WI38 (cell line): ENCODE results near the gene MZT2A.
A peak's percentile ranks its signal among the peaks of the same experiment; 100 is the strongest.
"Not testable (repeated sequence)": the region's sequence is repeated elsewhere in the genome, so short reads cannot be mapped to it uniquely, and the experiment has no call there.

ENCODE experiments used
- H3K4me3 ChIP-seq: 2 replicates; pipeline ENCODE4 v1.5.1; 2011; ENCODE audit warnings: low read depth, mild to moderate bottlenecking, control low read depth, low read length
- CTCF ChIP-seq: IDR thresholded peaks from 2 replicates; pipeline ENCODE4 v1.5.1; 2012; ENCODE audit warnings: low read depth, mild to moderate bottlenecking, control low read depth, low read length

Gene MZT2A

DNA sequence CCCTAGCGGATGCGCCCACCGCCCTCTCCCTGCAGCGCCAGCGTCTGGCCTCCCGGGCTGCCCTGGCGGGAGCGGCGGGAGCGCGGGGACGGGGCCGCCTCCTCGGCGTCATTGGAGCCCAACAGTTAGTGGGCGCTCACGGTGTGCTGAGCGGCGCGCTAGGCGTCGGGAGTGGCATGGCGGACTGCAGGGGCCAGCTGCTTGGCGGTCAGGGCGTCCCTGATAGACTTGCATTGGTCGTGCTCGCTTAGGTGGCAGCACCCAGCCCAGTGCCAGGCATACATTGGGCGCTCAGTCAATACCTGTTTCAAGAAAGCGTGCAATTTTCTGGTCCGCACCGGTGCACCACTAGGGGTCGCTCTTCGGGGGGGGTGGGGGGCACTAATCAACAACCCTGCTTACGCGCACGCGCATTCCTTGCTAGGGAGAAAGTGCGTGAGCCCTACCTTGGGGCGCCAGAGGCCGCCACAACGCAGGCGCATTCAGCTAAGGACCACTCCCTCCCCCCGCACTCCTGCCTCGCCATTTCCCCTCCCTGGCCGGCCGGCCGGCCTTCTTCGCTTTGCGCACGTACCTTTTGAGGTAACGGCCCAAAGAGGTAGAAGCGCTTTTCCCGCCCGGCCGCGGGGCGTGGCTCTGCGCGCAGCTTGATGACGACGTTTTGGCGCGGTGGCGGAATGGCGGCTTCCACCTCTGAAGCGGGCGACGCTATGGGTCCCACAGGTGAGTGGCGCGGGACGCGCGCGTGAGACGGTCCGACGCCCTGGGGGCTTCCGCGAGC lies 411 bp upstream of the MZT2A start:
- peak overlapping the region; percentile 94 for H3K4me3 ChIP-seq
- peak; percentile 77 for TF ChIP-seq CTCF

DNA sequence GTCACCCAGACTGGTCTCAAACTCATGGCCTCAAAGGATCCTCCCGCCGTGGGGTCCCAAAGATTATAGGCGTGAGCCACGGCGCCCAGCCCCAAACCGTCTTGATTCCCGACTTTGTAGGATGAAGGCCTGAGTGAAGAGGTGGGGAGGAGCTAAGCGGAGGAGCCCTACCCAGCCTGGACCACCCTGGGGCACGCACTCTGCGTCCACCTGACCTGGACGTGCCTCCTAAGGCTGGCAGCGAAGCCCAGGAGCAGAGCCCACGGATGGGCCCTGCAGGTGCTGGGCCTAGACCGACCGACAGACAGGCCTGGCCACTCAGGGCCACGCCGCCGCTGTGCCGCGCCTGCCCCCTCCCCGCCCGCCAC lies 744 bp downstream of the MZT2A start:
- peak overlapping the region; percentile 52 for H3K4me3 ChIP-seq

GRCh38 chr2:131490616-131491468 lies 1.4 kb downstream of the MZT2A start:
- peak overlapping the region; percentile 52 for H3K4me3 ChIP-seq

DNA sequence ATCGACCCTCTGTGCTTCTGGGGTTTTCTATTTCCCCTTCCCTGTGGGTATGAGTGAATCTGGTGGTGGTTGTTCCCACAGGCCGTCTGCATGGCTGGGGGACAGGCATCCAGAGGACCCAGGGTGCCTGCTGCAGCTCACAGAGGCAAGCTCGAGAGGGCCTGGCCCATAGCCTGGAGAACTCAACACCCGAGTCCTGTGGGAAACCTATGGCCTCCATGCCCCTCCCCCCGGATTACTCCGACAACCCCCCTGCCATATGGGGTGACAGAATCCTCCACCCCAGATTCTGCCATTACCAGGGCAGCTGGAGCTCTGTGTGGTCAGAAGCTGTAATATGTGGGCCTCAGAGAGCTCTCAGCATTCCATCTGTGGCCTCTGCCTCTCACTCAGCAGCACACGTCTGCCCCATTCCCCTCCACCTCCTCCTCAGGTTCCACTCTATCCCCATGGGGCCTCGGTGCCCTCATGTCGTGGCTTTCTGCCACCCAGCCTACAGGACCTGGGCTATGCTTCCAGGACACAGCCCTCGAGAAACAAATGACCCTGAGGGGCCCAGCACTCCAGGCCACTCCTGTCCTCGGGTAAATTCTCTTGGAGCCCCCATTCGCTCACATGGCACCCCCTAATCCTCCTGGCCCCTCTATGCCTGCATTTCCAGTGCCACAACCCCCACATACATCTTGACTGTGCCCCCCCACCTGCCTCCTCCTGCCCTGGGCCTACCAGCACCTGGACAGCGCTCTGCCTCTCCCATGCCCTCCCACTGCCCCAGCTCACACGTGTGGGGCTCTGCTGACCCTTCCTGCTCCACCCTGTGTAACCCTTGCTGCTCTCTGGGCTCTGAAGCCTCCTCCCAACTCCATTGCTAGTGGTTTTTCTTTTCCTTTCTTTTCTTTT lies 3.6 kb downstream of the MZT2A start:
- H3K4me3 ChIP-seq = no peak overlapping the region
- TF ChIP-seq CTCF = no peak

GRCh38 chr2:131486201-131486902 lies 5.8 kb downstream of the MZT2A start:
- not testable (repeated sequence) for H3K4me3 ChIP-seq

- H3K4me3 ChIP-seq = not testable (repeated sequence)
Observed at GRCh38 chr2:131484906-131485460, 7.2 kb downstream of the MZT2A start.

- not testable (repeated sequence) for H3K4me3 ChIP-seq
Observed at GRCh38 chr2:131483981-131484820, 8.0 kb downstream of the MZT2A start.

GRCh38 chr2:131482506-131483155 lies 9.6 kb downstream of the MZT2A start:
- not testable (repeated sequence) for H3K4me3 ChIP-seq

DNA sequence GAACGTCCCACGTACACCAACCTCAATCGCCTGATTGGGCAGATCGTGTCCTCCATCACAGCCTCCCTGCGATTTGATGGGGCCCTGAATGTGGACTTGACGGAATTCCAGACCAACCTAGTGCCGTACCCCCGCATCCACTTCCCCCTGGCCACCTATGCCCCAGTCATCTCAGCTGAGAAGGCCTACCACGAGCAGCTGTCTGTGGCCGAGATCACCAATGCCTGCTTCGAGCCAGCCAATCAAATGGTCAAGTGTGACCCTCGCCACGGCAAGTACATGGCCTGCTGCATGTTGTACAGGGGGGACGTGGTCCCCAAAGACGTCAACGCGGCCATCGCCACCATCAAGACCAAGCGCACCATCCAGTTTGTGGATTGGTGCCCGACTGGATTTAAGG lies 11.8 kb downstream of the MZT2A start:
- not testable (repeated sequence) for H3K4me3 ChIP-seq

GRCh38 chr2:131478850-131479461 lies 13.2 kb downstream of the MZT2A start:
- not testable (repeated sequence) for H3K4me3 ChIP-seq

DNA sequence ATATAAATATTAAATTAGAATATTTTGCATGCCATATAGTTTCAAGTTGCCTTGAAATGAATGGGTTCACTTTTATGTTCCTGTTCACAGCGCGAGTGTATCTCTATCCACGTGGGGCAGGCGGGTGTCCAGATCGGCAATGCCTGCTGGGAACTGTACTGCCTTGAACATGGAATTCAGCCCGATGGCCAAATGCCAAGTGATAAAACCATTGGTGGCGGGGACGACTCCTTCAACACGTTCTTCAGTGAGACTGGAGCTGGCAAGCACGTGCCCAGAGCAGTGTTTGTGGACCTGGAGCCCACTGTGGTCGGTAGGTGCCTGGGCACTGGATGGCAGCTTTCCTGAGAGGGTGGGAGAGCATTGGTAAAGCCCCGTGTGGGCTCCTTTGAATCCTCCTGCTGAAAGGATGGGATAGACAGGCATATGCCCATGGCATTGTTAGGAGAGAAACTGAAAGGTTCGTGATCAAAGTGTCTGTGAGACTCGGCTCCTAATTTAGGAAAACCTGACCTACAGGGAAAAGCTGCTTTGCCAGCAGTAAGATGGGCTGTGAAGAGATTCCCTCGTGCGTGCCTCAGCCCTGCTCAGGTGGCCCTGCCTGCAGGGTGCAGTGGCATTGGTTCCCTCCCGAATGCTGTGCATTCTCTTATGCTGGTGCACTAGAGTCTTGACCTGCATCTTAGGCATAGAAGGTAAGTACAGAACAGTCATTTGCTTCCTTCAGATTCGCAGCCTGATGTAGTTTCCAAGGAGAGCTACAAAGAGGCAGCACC lies 13.9 kb downstream of the MZT2A start:
- not testable (repeated sequence) for H3K4me3 ChIP-seq

GRCh38 chr2:131477227-131477626 lies 15.0 kb downstream of the MZT2A start:
- H3K4me3 ChIP-seq = not testable (repeated sequence)

DNA sequence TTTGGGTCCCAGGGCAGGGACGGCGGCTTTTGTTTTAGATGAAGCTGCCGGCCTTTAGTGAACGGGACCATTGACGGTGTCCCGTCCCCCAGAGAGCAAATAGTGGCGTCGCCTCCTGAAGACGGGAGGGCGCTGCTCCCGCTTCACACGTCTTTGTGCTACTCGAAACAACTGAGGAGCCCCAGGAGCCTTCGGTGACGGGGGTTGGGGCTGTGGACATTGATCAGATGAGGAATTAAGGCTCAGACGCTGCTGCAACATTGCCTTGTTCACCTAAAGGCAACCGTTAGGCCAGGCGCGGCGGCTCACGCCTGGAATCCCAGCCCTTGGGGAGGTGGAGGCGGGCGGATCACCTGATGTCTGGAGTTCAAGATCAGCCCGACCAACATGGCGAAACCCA lies 15.8 kb downstream of the MZT2A start:
- H3K4me3 ChIP-seq = not testable (repeated sequence)
